ENCODE measurements around the gene ARID3A. TPM values are rescaled to one million over a fixed set of nuclear protein-coding genes. Genes with fewer than 3 reads are reported as not detected.

ARID3A gene
- total RNA-seq, 2 experiments from 2014 or later = 28.5 to 30.6 TPM

DNA sequence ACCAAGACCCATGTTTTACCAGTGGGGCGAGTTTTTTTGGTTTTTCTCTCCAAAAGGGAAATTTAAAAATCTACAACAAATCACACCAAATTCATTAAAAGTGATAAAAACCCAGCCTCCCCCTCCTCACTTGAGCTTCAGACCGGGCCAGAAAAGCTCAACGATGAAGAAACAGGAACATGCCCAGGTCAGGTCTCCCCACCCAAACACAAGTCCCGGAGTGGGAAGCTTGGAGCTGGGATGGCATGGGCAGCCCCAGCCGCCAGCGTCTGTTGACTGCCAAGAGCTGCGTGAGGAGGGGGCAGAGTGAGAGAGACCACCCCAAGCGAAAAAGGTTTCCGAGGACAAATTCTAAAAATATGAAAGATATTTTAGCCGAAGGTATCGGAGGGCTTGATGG is 28.8 kb upstream of the ARID3A start:
- no peak overlapping the region for H3K4me3 Mint-ChIP-seq

GRCh38 chr19:897442-898039 is 28.3 kb upstream of the ARID3A start:
- Mint-ChIP-seq H3K9me3 (no peaks in the 10 kb centered on the region), H3K27me3 (peaks cover 3% of the 10 kb centered on the region), H3K4me3 (no peak overlapping the region), H3K27ac (no peak overlapping the region), H3K4me1 (ENCODE audit: low read depth) (peaks cover 17% of the 10 kb centered on the region), H3K36me3 (peaks cover 21% of the 10 kb centered on the region)
- POLR2A ChIA-PET = no interaction called here
- no peak for DNase-seq
- intact Hi-C loops (cut with micrococcal nuclease) = no loop called here
- CTCF ChIA-PET = no interaction called here

More for the DNA sequence above, 28.8 kb upstream of the ARID3A start:
- Mint-ChIP-seq H3K36me3 (peaks cover 19% of the 10 kb centered on the region), H3K27ac (no peak overlapping the region), H3K9me3 (no peaks in the 10 kb centered on the region), H3K4me1 (ENCODE audit: low read depth) (peaks cover 17% of the 10 kb centered on the region), H3K27me3 (peaks cover 3% of the 10 kb centered on the region)
- no peak for DNase-seq
- CTCF ChIA-PET = no interaction called here
- intact Hi-C loops (cut with micrococcal nuclease) = no loop called here
- POLR2A ChIA-PET = no interaction called here

DNA sequence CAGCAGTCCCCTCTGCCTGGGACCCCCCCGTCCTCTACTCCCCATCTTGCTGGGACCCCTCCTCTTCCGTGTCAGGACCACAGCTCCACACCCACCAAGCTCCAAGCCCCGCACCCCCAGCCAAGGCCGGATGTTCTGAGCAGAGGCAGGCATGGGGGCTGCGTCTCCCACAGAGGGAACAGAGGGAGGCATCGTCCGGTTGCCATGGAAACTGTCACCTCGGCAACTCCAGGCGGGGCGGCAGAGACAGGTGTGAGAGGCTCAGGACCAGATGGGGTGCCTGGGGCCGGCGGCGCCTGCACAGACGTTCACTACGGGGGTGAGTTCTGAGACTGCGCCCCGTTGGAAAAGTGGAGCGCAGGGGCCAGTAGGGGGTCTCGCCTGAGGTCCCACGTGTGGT is 27.2 kb upstream of the ARID3A start:
- DNase-seq = peak; percentile 38
- Mint-ChIP-seq H3K9me3 (no peaks in the 10 kb centered on the region), H3K4me3 (no peak overlapping the region), H3K36me3 (peaks cover 16% of the 10 kb centered on the region), H3K4me1 (ENCODE audit: low read depth) (peaks cover 10% of the 10 kb centered on the region), H3K27me3 (no peaks in the 10 kb centered on the region), H3K27ac (no peak overlapping the region)
- intact Hi-C loops (cut with micrococcal nuclease) = no loop called here
- POLR2A ChIA-PET = no interaction called here
- CTCF ChIA-PET = interaction anchor here (1.0 kb wide), 1 partner anchor 20 kb away, joined by 3 read pairs; no protein-coding TSS in a partner anchor

DNA sequence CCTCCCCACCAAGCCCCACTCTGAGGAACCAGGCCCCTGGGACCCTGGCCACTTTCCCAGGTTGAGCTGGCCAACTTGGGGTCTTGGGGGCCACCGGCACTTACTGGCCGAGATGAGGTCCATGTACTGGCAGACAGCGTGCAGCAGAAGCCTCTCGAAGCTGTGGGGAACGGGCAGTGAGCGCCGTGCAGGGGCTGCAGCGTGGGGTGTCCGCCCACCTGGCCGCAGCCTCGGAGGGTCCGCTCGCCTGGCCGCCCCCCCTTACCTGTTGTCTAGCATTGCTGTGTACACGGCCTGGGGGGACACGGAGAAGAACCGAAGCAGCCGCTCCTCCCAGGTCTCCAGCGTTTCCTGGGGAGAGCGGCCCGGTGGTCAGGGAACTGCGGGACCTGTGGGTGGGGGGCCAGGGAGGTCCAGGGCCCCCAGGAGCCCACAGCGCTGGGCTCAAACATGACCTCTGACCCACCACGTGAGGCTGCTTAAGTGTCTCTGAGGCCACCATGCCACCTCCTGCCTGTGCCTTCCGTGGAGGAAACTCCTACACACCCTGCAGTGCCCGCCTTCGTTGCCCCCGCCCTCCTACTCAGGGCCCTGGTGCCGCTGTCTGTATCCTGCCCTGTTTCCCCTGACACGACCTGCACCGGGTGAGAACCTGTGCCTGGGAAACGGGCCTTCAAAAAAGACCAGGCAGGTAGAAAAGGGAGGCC is 26.3 kb upstream of the ARID3A start:
- H3K36me3 Mint-ChIP-seq = peaks cover 19% of the 10 kb centered on the region
- ChIA-PET CTCF (no interaction called here), POLR2A (no interaction called here)
- H3K4me1 Mint-ChIP-seq (ENCODE audit: low read depth) = peaks cover 13% of the 10 kb centered on the region
- no peak for DNase-seq
- H3K4me3 Mint-ChIP-seq = no peak overlapping the region
- no peaks in the 10 kb centered on the region for H3K9me3 Mint-ChIP-seq
- H3K27me3 Mint-ChIP-seq = no peaks in the 10 kb centered on the region
- no peak overlapping the region for H3K27ac Mint-ChIP-seq
- intact Hi-C loops (cut with micrococcal nuclease) = no loop called here

DNA sequence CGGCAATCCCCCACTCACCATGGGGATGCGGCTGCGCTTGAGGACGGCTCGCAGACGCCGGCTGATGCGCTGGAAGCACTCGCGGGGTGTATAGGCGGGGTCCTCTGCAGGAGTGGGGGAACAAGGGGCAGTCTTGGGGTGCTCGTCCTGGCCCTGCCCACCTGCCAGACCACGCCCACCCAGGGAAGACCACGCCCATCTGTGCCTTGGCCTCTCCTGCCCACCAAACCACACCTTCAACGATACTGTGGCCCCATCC is 25.9 kb upstream of the ARID3A start:
- H3K27ac Mint-ChIP-seq = no peak overlapping the region
- no peak for DNase-seq
- no peaks in the 10 kb centered on the region for H3K9me3 Mint-ChIP-seq
- H3K27me3 Mint-ChIP-seq = no peaks in the 10 kb centered on the region
- ChIA-PET POLR2A (no interaction called here), CTCF (no interaction called here)
- intact Hi-C loops (cut with micrococcal nuclease) = no loop called here
- H3K4me1 Mint-ChIP-seq (ENCODE audit: low read depth) = peaks cover 13% of the 10 kb centered on the region
- H3K36me3 Mint-ChIP-seq = peaks cover 19% of the 10 kb centered on the region
- no peak overlapping the region for H3K4me3 Mint-ChIP-seq

- POLR2A ChIA-PET = no interaction called here
- intact Hi-C loops (cut with micrococcal nuclease) = no loop called here
- peaks cover 19% of the 10 kb centered on the region for H3K36me3 Mint-ChIP-seq
- no peak overlapping the region for H3K4me3 Mint-ChIP-seq
- peak; percentile 56 for DNase-seq
- H3K27me3 Mint-ChIP-seq = no peaks in the 10 kb centered on the region
- CTCF ChIA-PET = no interaction called here
- no peak overlapping the region for H3K27ac Mint-ChIP-seq
- H3K4me1 Mint-ChIP-seq (ENCODE audit: low read depth) = peaks cover 13% of the 10 kb centered on the region
- H3K9me3 Mint-ChIP-seq = no peaks in the 10 kb centered on the region
Observed at GRCh38 chr19:900302-901111, 25.3 kb upstream of the ARID3A start.

GRCh38 chr19:901216-902092 is 24.4 kb upstream of the ARID3A start:
- Mint-ChIP-seq H3K36me3 (peaks cover 18% of the 10 kb centered on the region), H3K9me3 (no peaks in the 10 kb centered on the region), H3K27ac (no peak overlapping the region), H3K4me1 (ENCODE audit: low read depth) (peaks cover 20% of the 10 kb centered on the region), H3K4me3 (no peak overlapping the region), H3K27me3 (no peaks in the 10 kb centered on the region)
- CTCF ChIA-PET = no interaction called here
- POLR2A ChIA-PET = interaction anchor here (1.1 kb wide), 1 partner anchor 9 kb away, joined by 3 read pairs; the partner anchor contains the start of genes MED16 and RNU6-9
- intact Hi-C loops (cut with micrococcal nuclease) = no loop called here
- DNase-seq = no peak

GRCh38 chr19:902093-902370 is 23.8 kb upstream of the ARID3A start:
- H3K4me3 Mint-ChIP-seq = no peak overlapping the region
- peaks cover 13% of the 10 kb centered on the region for H3K36me3 Mint-ChIP-seq
- ChIA-PET POLR2A (interaction anchor here (1.1 kb wide), 1 partner anchor 9 kb away, joined by 3 read pairs; the partner anchor contains the start of genes MED16 and RNU6-9), CTCF (no interaction called here)
- H3K4me1 Mint-ChIP-seq (ENCODE audit: low read depth) = peaks cover 26% of the 10 kb centered on the region
- DNase-seq = no peak
- intact Hi-C loops (cut with micrococcal nuclease) = no loop called here
- H3K27me3 Mint-ChIP-seq = no peaks in the 10 kb centered on the region
- H3K27ac Mint-ChIP-seq = no peak overlapping the region
- no peaks in the 10 kb centered on the region for H3K9me3 Mint-ChIP-seq

- Mint-ChIP-seq H3K9me3 (no peaks in the 10 kb centered on the region), H3K4me1 (ENCODE audit: low read depth) (peaks cover 32% of the 10 kb centered on the region), H3K27ac (no peak overlapping the region), H3K36me3 (peaks cover 11% of the 10 kb centered on the region), H3K27me3 (no peaks in the 10 kb centered on the region), H3K4me3 (no peak overlapping the region)
- DNase-seq = no peak
- ChIA-PET POLR2A (interaction anchor here (1.1 to 1.7 kb wide), 2 partner anchors 10 to 29 kb away, joined by 3 read pairs; partner anchors contain the start of genes MED16 and RNU6-9), CTCF (no interaction called here)
- intact Hi-C loops (cut with micrococcal nuclease) = no loop called here
Observed at GRCh38 chr19:902446-903226, 23.2 kb upstream of the ARID3A start.

DNA sequence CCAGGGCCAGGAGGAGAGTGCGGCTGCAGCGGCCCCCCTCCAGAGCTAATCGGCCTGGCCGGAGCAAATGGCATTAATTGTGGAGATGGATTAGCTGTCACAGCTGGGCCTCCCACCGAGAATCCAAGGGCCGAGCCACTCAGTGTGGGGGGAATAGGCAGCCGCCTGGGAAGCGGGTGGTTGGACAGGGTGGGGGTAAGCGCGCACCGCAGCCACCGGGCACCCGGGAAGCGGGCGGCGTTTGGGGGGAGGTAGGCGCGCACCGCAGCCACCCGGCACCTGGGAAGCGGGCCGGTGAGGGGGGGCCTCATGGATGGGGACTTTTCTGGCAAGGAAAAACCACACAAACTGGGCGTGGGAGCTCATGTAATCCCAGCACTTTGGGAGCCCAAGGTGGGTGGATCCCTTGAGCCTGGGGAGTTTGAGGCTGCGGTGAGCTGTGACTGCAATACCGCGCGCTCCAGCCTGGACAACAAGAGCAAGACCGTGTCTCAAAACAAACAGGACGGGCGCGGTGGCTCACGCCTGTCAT is 22.5 kb upstream of the ARID3A start:
- peaks cover 38% of the 10 kb centered on the region for H3K4me1 Mint-ChIP-seq (ENCODE audit: low read depth)
- POLR2A ChIA-PET = interaction anchor here (1.7 kb wide), 1 partner anchor 30 kb away, joined by 3 read pairs; no protein-coding TSS in a partner anchor

DNA sequence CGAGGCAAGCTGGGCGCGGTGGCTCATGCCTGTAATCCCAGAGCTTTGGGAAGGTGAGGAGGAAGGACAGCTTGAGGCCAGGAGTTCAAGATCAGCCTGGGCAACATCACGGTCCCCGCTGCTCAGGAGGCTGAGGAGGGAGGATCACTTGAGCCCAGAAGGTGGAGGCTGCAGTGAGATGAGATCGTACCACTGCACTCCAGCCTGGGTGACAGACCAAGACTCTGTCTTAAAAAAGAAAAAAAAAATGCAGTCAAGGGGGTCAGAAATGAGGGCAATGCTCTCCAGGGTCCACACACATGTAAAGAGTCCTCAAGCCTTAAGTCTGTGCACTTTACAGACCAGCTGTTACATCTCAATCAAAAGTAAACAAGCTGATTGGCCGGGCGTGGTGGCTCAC is 21.3 kb upstream of the ARID3A start:
- DNase-seq = no peak
- POLR2A ChIA-PET = interaction anchor here (1.7 kb wide), 1 partner anchor 31 kb away, joined by 3 read pairs; no protein-coding TSS in a partner anchor
- no peaks in the 10 kb centered on the region for H3K9me3 Mint-ChIP-seq
- intact Hi-C loops (cut with micrococcal nuclease) = no loop called here
- peaks cover 50% of the 10 kb centered on the region for H3K4me1 Mint-ChIP-seq (ENCODE audit: low read depth)
- peaks cover 9% of the 10 kb centered on the region for H3K36me3 Mint-ChIP-seq
- no peak overlapping the region for H3K4me3 Mint-ChIP-seq
- no peaks in the 10 kb centered on the region for H3K27me3 Mint-ChIP-seq
- no peak overlapping the region for H3K27ac Mint-ChIP-seq
- CTCF ChIA-PET = no interaction called here

More for the DNA sequence above, 22.5 kb upstream of the ARID3A start:
- H3K27ac Mint-ChIP-seq = no peak overlapping the region
- H3K36me3 Mint-ChIP-seq = peaks cover 11% of the 10 kb centered on the region
- intact Hi-C loops (cut with micrococcal nuclease) = no loop called here
- CTCF ChIA-PET = no interaction called here
- H3K9me3 Mint-ChIP-seq = no peaks in the 10 kb centered on the region
- no peak overlapping the region for H3K4me3 Mint-ChIP-seq
- no peak for DNase-seq
- no peaks in the 10 kb centered on the region for H3K27me3 Mint-ChIP-seq

Data from activated CD4-positive, alpha-beta memory T cell treated with anti-CD3 and anti-CD28 coated beads for 36 hours (primary cell).